Measurements from ENCODE around the gene XPOT.

GRCh38 chr12:64496839-64497400 is 92.7 kb downstream of the XPOT start:
- no peak for TF ChIP-seq CTCF (conservative IDR thresholded peaks at IDR 0.05 in 1 of 2, IDR thresholded peaks at IDR 0.05 in 1 of 2; ENCODE audit: low read depth in 1 of 2, low read length in 2 of 2)
- no peak for TF ChIP-seq EZH2 (IDR thresholded peaks at IDR 0.05; ENCODE audit: low read length, missing control alignments)

Measured in fibroblast of lung (primary cell).